DND-41 (cell line): ENCODE data around the gene KRTAP4-7.
"Not testable (repeated sequence)": the region's sequence is repeated elsewhere in the genome, so short reads cannot be mapped to it uniquely, and the experiment has no call there.

Source experiments
- ATAC-seq: fragments of 200-7000 bp; cut with Tn5 transposase; 3 replicates; pipeline ENCODE4 v1.9.1; 2021; ENCODE audit warnings: low read depth; ENCODE audit not compliant: insufficient read depth
- DNase-seq: peaks from one replicate; pipeline ENCODE4 v3.0.0-alpha.2; 2020
- H2AFZ ChIP-seq: 2 replicates; pipeline ENCODE4 v1.6.0; 2012; ENCODE audit warnings: low read depth, low read length
- H3K27ac ChIP-seq: 2 replicates; pipeline ENCODE4 v1.5.1; 2012; ENCODE audit warnings: low read length, inconsistent platforms
- H3K27me3 ChIP-seq: fragments of 200-600 bp; sonication (generic); 2 replicates; pipeline ENCODE4 v1.6.0; 2012; ENCODE audit warnings: low read length, mild to moderate bottlenecking, inconsistent platforms; ENCODE audit not compliant: insufficient read depth, poor library complexity
- H3K36me3 ChIP-seq: 2 replicates; pipeline ENCODE4 v1.5.1; 2012; ENCODE audit warnings: low read length, inconsistent platforms; ENCODE audit not compliant: insufficient read depth
- H3K4me1 ChIP-seq: 2 replicates; pipeline ENCODE4 v1.5.1; 2012; ENCODE audit warnings: mild to moderate bottlenecking, low read length; ENCODE audit not compliant: insufficient read depth
- H3K4me2 ChIP-seq: 2 replicates; pipeline ENCODE4 v1.6.0; 2012; ENCODE audit warnings: mild to moderate bottlenecking, moderate library complexity, low read length, inconsistent platforms; ENCODE audit not compliant: insufficient read depth
- H3K4me3 ChIP-seq, 2 experiments: fragments of 200-600 bp in 1 of 2; shearing (Covaris generic) in 1 of 2; 2 replicates each; pipeline ENCODE4 v1.5.1; 2012 to 2016; ENCODE audit warnings: inconsistent platforms in 2 of 2, low read length in 2 of 2, mild to moderate bottlenecking in 2 of 2, low read depth in 1 of 2, moderate library complexity in 1 of 2
- H3K79me2 ChIP-seq: 2 replicates; pipeline ENCODE4 v1.6.0; 2012; ENCODE audit warnings: low read length, inconsistent platforms; ENCODE audit not compliant: insufficient read depth
- H3K9ac ChIP-seq: 2 replicates; pipeline ENCODE4 v1.6.0; 2012; ENCODE audit warnings: low read depth, mild to moderate bottlenecking, inconsistent platforms, low read length, moderate library complexity
- H3K9me3 ChIP-seq: 2 replicates; pipeline ENCODE4 v1.5.1; 2012; ENCODE audit warnings: low read length, moderate library complexity, mild to moderate bottlenecking, inconsistent platforms; ENCODE audit not compliant: insufficient read depth, severe bottlenecking
- H4K20me1 ChIP-seq: 2 replicates; pipeline ENCODE4 v1.6.0; 2012; ENCODE audit warnings: low read length; ENCODE audit not compliant: insufficient read depth
- CTCF ChIP-seq: IDR thresholded peaks from 2 replicates; pipeline ENCODE4 v1.5.1; 2012; ENCODE audit warnings: borderline replicate concordance, low read length, moderate library complexity, mild to moderate bottlenecking; ENCODE audit not compliant: poor library complexity, severe bottlenecking; ENCODE audit errors: extremely low read depth
- EZH2 ChIP-seq: IDR thresholded peaks from 3 replicates; pipeline ENCODE4 v1.6.1; 2012; ENCODE audit warnings: borderline replicate concordance, low read depth, mild to moderate bottlenecking, moderate library complexity, low read length, inconsistent platforms; ENCODE audit not compliant: severe bottlenecking

The KRTAP4-7 gene

GRCh38 chr17:41101586-41102259 lies 17.8 kb downstream of the KRTAP4-7 start, which contains the start of gene KRTAP4-16:
Gene KRTAP4-16, minus strand, starts transcription at chr17:41102209. Its CDS starts 0 bp downstream, at chr17:41102209.
- Histone ChIP-seq H3K27ac (no peak within 1 kb of the TSS), H3K36me3 (no peaks in the 10 kb centered on the region), H3K4me3 (no peak within 1 kb of the TSS), H3K79me2 (no peaks in the 10 kb centered on the region), H3K27me3 (no peaks in the 10 kb centered on the region), H3K9ac (no peak within 1 kb of the TSS), H3K4me2 (no peak within 1 kb of the TSS), H2AFZ (no peak within 1 kb of the TSS), H4K20me1 (no peaks in the 10 kb centered on the region), H3K9me3 (no peaks in the 10 kb centered on the region), H3K4me1 (no peaks in the 10 kb centered on the region)
- DNase-seq (no peak), ATAC-seq (no peak)
- no peak for TF ChIP-seq CTCF
- TF ChIP-seq EZH2 = no peak

GRCh38 chr17:41103896-41104295 lies 19.9 kb downstream of the KRTAP4-7 start:
- no peak overlapping the region for H3K4me3 ChIP-seq
- TF ChIP-seq EZH2 (no peak), CTCF (no peak)
- no peaks in the 10 kb centered on the region for H3K9me3 ChIP-seq
- H2AFZ ChIP-seq = no peak overlapping the region
- H3K27me3 ChIP-seq = no peaks in the 10 kb centered on the region
- H3K4me1 ChIP-seq = no peaks in the 10 kb centered on the region
- H3K9ac ChIP-seq = no peak overlapping the region
- H3K27ac ChIP-seq = no peak overlapping the region
- no peak overlapping the region for H3K4me2 ChIP-seq
- no peaks in the 10 kb centered on the region for H3K79me2 ChIP-seq
- no peaks in the 10 kb centered on the region for H3K36me3 ChIP-seq
- no peak for DNase-seq
- H4K20me1 ChIP-seq = no peaks in the 10 kb centered on the region
- ATAC-seq = no peak

- not testable (repeated sequence) for ATAC-seq, H3K27ac ChIP-seq, H2AFZ ChIP-seq, H3K9ac ChIP-seq, H3K27me3 ChIP-seq, DNase-seq, H3K4me3 ChIP-seq, H3K4me2 ChIP-seq, H3K36me3 ChIP-seq, H3K79me2 ChIP-seq, H3K9me3 ChIP-seq, H4K20me1 ChIP-seq, H3K4me1 ChIP-seq
Observed at GRCh38 chr17:41104386-41105038, 20.6 kb downstream of the KRTAP4-7 start.

- not testable (repeated sequence) for H3K4me3 ChIP-seq, H3K27ac ChIP-seq, H3K9me3 ChIP-seq, H3K9ac ChIP-seq, H3K4me1 ChIP-seq, H2AFZ ChIP-seq, ATAC-seq, H3K27me3 ChIP-seq, H4K20me1 ChIP-seq, H3K79me2 ChIP-seq, DNase-seq, H3K4me2 ChIP-seq, H3K36me3 ChIP-seq
Observed at GRCh38 chr17:41105347-41105746, 21.4 kb downstream of the KRTAP4-7 start, which contains the start of gene KRTAP4-9. Gene KRTAP4-9, plus strand, starts transcription at chr17:41105389. Its CDS starts 0 bp downstream, at chr17:41105389.
